ENCODE results near the gene CDH22.

Gene CDH22

GRCh38 chr20:46265539-46265938 is 42.8 kb downstream of the CDH22 start:
- DNase-seq: no peak

GRCh38 chr20:46264391-46265266 is 43.7 kb downstream of the CDH22 start:
- no peak for DNase-seq

- no peak for DNase-seq
Observed at GRCh38 chr20:46261456-46262253, 46.6 kb downstream of the CDH22 start.

- no peak for DNase-seq
Observed at GRCh38 chr20:46260936-46261454, 47.3 kb downstream of the CDH22 start.

GRCh38 chr20:46260480-46260879 is 47.8 kb downstream of the CDH22 start:
- peak; percentile 10 to 18 for DNase-seq

GRCh38 chr20:46259260-46259859 is 48.9 kb downstream of the CDH22 start:
- DNase-seq: no peak

GRCh38 chr20:46257887-46258286 is 50.4 kb downstream of the CDH22 start:
- no peak for DNase-seq

GRCh38 chr20:46256293-46256692 is 52.0 kb downstream of the CDH22 start:
- no peak for DNase-seq

GRCh38 chr20:46255440-46256104 is 52.7 kb downstream of the CDH22 start:
- DNase-seq: no peak

GRCh38 chr20:46253391-46253790 is 54.9 kb downstream of the CDH22 start:
- DNase-seq: peak; percentile 3 to 18

- DNase-seq: no peak
Observed at GRCh38 chr20:46252352-46253091, 55.8 kb downstream of the CDH22 start.

GRCh38 chr20:46251211-46251673 is 57.1 kb downstream of the CDH22 start:
- no peak for DNase-seq

GRCh38 chr20:46250772-46251171 is 57.5 kb downstream of the CDH22 start:
- no peak for DNase-seq

GRCh38 chr20:46249671-46250070 is 58.6 kb downstream of the CDH22 start:
- no peak for DNase-seq

- no peak for DNase-seq
Observed at GRCh38 chr20:46246559-46246958, 61.7 kb downstream of the CDH22 start.

GRCh38 chr20:46243707-46244628 is 64.3 kb downstream of the CDH22 start:
- no peak for DNase-seq

GRCh38 chr20:46242390-46242789 is 65.9 kb downstream of the CDH22 start:
- DNase-seq: no peak

GRCh38 chr20:46240881-46241280 is 67.4 kb downstream of the CDH22 start:
- DNase-seq: no peak

- no peak for DNase-seq
Observed at GRCh38 chr20:46240065-46240464, 68.2 kb downstream of the CDH22 start.

- DNase-seq: no peak
Observed at GRCh38 chr20:46237736-46238135, 70.6 kb downstream of the CDH22 start.

- no peak for DNase-seq
Observed at GRCh38 chr20:46237227-46237626, 71.1 kb downstream of the CDH22 start.

All from inflammatory macrophage treated with lipopolysaccharide for 1 hour (primary cell).